ENCODE measurements around the gene SESN3.

SESN3 gene

DNA sequence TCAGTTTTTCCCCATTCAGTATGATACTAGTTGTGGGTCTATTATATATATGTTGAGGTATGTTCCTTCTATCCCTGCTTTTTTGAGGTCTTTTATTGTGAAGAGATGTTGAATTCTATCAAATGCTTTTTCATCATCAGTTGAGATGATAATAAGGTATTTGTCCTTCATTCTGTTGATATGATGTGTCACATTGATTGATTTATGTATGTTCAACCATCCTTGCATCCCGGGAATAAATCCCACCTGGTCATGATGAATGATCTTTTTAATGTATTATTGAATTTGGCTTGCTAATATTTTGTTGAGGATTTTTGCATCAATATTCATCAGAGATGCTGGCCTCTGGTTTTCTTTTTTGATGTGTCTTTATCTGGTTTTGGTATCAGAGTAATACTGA is 115.4 kb downstream of the SESN3 start:
- DNase-seq, result no peak

Measured in islet precursor cell (in vitro differentiated cells).